Common myeloid progenitor, CD34-positive (primary cell): ENCODE results near the gene CRIP2. TPM values are rescaled to one million over a fixed set of nuclear protein-coding genes. Genes with fewer than 3 reads are reported as not detected.

Experiments used
- CTCF ChIA-PET: fragments of 350-600 bp; sonication (Branson Sonifier 250); formaldehyde crosslinking; loops from one replicate; lab custom pipeline; 2021; ENCODE audit warnings: antibody characterized with exemption; lab: Charles Lee
- POLR2A ChIA-PET: fragments of 350-600 bp; sonication (Branson Sonifier 250); formaldehyde crosslinking; loops from one replicate; lab custom pipeline; 2021; ENCODE audit warnings: antibody characterized with exemption; lab: Charles Lee
- DNase-seq, 3 donors: peaks; one replicate each; pipeline versions ENCODE4 v3.0.0 to v3.0.0-alpha.2; 2013
- H3K27ac ChIP-seq, 2 experiments: 1 replicate in 1 of 2; 2 replicates in 1 of 2; pipeline ENCODE4 v1.7.0; 2013; ENCODE audit warnings: inconsistent platforms in 2 of 2, low read length in 2 of 2, mild to moderate bottlenecking in 2 of 2, low read depth in 1 of 2, moderate library complexity in 1 of 2; ENCODE audit not compliant: severe bottlenecking in 2 of 2, insufficient read depth in 1 of 2, poor library complexity in 1 of 2
- H3K27me3 ChIP-seq, 5 experiments: replicated peaks in 2 of 5; 1 replicate in 3 of 5; 2 replicates in 2 of 5; pipeline versions ENCODE4 v1.6.1 to v1.7.0; 2013; ENCODE audit warnings: low read length in 4 of 5, mild to moderate bottlenecking in 2 of 5, moderate library complexity in 2 of 5, inconsistent platforms in 1 of 5; ENCODE audit not compliant: insufficient read depth in 5 of 5, control insufficient read depth in 4 of 5
- H3K36me3 ChIP-seq, 4 experiments: 1 replicate in 2 of 4; 2 replicates in 2 of 4; pipeline versions ENCODE4 v1.6.1 to v1.7.0; 2013; ENCODE audit warnings: low read length in 3 of 4, control low read depth in 1 of 4, mild to moderate bottlenecking in 1 of 4; ENCODE audit not compliant: control insufficient read depth in 4 of 4, insufficient read depth in 4 of 4
- H3K4me1 ChIP-seq, 4 experiments: 1 replicate in 3 of 4; 2 replicates in 1 of 4; pipeline versions ENCODE4 v1.6.1 to v1.7.1; 2013; ENCODE audit warnings: low read length in 3 of 4, mild to moderate bottlenecking in 3 of 4, control low read depth in 1 of 4, inconsistent platforms in 1 of 4, moderate library complexity in 1 of 4; ENCODE audit not compliant: control insufficient read depth in 4 of 4, insufficient read depth in 4 of 4; ENCODE audit errors: control extremely low read depth in 1 of 4
- H3K4me3 ChIP-seq, 7 experiments: 1 replicate in 4 of 7; 2 replicates in 3 of 7; pipeline versions ENCODE4 v1.5.1 to v1.7.0; 2013; ENCODE audit warnings: mild to moderate bottlenecking in 7 of 7, low read length in 6 of 7, moderate library complexity in 6 of 7, inconsistent platforms in 2 of 7, low read depth in 2 of 7, control low read depth in 1 of 7; ENCODE audit not compliant: insufficient read depth in 4 of 7, control insufficient read depth in 1 of 7; ENCODE audit errors: extremely low read depth in 1 of 7
- H3K9me3 ChIP-seq, 5 experiments: 1 replicate in 4 of 5; 2 replicates in 1 of 5; pipeline versions ENCODE4 v1.6.1 to v1.7.1; 2013; ENCODE audit warnings: low read length in 4 of 5, mild to moderate bottlenecking in 2 of 5, inconsistent platforms in 1 of 5, low read depth in 1 of 5, moderate library complexity in 1 of 5; ENCODE audit not compliant: control insufficient read depth in 4 of 5, insufficient read depth in 2 of 5; ENCODE audit errors: control extremely low read depth in 1 of 5
- WGBS: methylation state at CpG from one replicate; pipeline ENCODE4 v1.1.5; 2013; ENCODE audit not compliant: insufficient coverage; 5-methylcytosine and 5-hydroxymethylcytosine counted together
- polyA plus RNA-seq: library from polyadenylated mRNA; unstranded; fragments of 120-200 nt; gene quantifications from one replicate; pipeline ENCODE4 v1.2.1, GENCODE V29; 2013

The CRIP2 gene
- 24.6 TPM for polyA plus RNA-seq

DNA sequence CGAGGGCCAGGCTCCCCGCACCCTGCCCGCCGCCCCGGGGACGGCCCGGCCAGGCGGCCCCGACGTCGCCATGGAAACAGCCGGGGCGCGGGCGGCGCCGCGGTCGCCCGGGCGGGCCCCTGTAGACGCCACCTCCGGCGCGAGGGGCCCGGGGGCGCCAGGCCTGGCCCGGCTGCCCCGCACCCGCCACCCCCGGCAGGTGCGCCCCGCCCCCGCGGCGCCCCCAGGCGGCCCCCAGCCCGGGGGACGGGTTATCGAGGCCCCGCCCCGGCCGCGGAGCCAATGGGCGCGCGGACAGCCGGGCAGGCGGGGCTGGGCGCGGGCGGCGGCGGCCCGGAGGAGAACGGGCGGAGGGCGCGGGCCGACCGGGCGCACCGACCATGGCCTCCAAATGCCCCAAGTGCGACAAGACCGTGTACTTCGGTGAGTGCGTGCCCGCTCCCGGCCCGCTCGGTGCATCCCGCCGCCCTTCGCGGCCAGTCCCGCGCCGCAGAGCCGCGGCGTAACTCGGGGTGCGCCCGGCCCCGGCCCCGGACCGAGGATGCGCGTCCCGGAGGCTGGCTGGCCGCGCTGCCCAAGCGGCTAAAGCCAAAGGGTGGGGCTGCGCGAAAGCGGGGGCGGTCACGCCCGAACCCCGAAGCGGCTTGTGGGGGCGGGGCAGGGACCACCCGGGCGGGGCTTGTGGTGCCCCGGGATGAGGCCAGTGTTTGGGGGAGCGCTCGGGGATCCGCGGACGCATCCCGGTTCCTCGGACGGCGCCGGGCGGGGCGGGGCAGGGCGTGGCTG is at the start of gene CRIP2:
CRIP2 (plus strand) TSS at position 339 of the 786 bp plus-strand sequence; CDS start at position 381, 42 bp downstream.
- H3K4me3 ChIP-seq, result peak within 1 kb of the TSS; percentile 35 to 78 (median 60)
- H3K4me1 ChIP-seq, result peaks cover 0 to 57% (median 36%) of the 10 kb centered on the region in 4 experiments
- H3K36me3 ChIP-seq, result peaks cover 0 to 14% (median 8%) of the 10 kb centered on the region in 4 experiments
- H3K9me3 ChIP-seq, result no peaks in the 10 kb centered on the region
- peak in 2 of 3 donors; percentile 54 to 73 for DNase-seq
- peaks cover 0 to 55% (median 17%) of the 10 kb centered on the region in 5 experiments for H3K27me3 ChIP-seq
- ChIA-PET CTCF (interaction anchor here (1.5 to 7.6 kb wide), 2 partner anchors 9 to 15 kb away, joined by 11 to 77 read pairs; partner anchors contain the start of gene CRIP1), POLR2A (interaction anchor here (0.7 kb wide), 1 partner anchor 10 kb away, joined by 3 read pairs; no protein-coding TSS in a partner anchor)
- whole genome bisulfite sequencing, result under 1% methylated on average over 75 of the region's 118 CpGs
- H3K27ac ChIP-seq, result peak within 1 kb of the TSS in 1 of 2 experiments; percentile 43

- WGBS, result 98% methylated on average over 12 of the region's 12 CpGs
- CTCF ChIA-PET, result interaction anchor here (1.3 kb wide), 1 partner anchor 23 kb away, joined by 4 read pairs; no protein-coding TSS in a partner anchor
Measured at GRCh38 chr14:105424861-105425260, 49.8 kb upstream of the CRIP2 start.

DNA sequence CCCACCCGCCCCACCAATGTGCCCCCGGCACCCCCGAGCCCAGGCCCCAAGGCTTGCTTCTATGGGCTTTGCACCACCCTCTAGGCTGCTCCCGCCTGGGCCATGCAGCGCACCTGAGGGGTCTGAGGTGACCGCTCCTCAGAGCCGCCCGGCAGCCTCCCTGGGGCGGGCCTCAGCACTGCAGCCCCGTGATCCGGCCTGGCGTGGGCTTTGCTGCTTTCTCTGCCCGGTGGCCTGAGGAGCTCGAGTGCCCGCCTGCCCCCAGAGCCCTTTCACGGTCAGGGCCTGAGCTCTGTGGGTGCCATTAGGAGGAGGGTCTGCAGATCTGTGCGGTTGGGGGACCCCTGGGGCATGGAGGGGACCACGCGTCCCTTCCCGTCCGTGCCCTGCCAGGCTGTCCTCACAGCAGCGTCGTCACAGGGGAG is 48.8 kb upstream of the CRIP2 start:
- H3K4me1 ChIP-seq, result peaks cover 0 to 23% (median 21%) of the 10 kb centered on the region in 4 experiments
- POLR2A ChIA-PET, result no interaction called here

More at GRCh38 chr14:105424861-105425260, 49.8 kb upstream of the CRIP2 start:
- POLR2A ChIA-PET, result no interaction called here
- DNase-seq, result no peak
- Histone ChIP-seq H3K27ac (no peak overlapping the region), H3K36me3 (peaks cover 0 to 51% (median 19%) of the 10 kb centered on the region in 4 experiments), H3K4me3 (no peak overlapping the region), H3K9me3 (peaks cover 0 to 5% (median 0%) of the 10 kb centered on the region in 5 experiments), H3K27me3 (no peaks in the 10 kb centered on the region), H3K4me1 (peaks cover 0 to 29% (median 27%) of the 10 kb centered on the region in 4 experiments)

GRCh38 chr14:105426416-105427130 is 48.0 kb upstream of the CRIP2 start:
- Histone ChIP-seq H3K27me3 (no peaks in the 10 kb centered on the region), H3K4me3 (no peak overlapping the region), H3K4me1 (peaks cover 0 to 16% (median 14%) of the 10 kb centered on the region in 4 experiments), H3K9me3 (peaks cover 0 to 5% (median 0%) of the 10 kb centered on the region in 5 experiments), H3K36me3 (peaks cover 0 to 64% (median 33%) of the 10 kb centered on the region in 4 experiments), H3K27ac (no peak overlapping the region)
- CTCF ChIA-PET, result interaction anchor here (1.0 kb wide), 1 partner anchor 37 kb away, joined by 3 read pairs; no protein-coding TSS in a partner anchor
- no peak for DNase-seq
- POLR2A ChIA-PET, result no interaction called here
- WGBS, result 99% methylated on average over 17 of the region's 21 CpGs

More for the DNA sequence above, 48.8 kb upstream of the CRIP2 start:
- Histone ChIP-seq H3K27me3 (no peaks in the 10 kb centered on the region), H3K4me3 (no peak overlapping the region), H3K9me3 (peaks cover 0 to 5% (median 0%) of the 10 kb centered on the region in 5 experiments), H3K36me3 (peaks cover 0 to 61% (median 28%) of the 10 kb centered on the region in 4 experiments), H3K27ac (no peak overlapping the region)
- 98% methylated on average over 19 of the region's 23 CpGs for WGBS
- no peak for DNase-seq
- CTCF ChIA-PET, result no interaction called here

- DNase-seq, result no peak
- WGBS, result 100% methylated on average over 9 of the region's 10 CpGs
- peaks cover 0 to 7% (median 5%) of the 10 kb centered on the region in 4 experiments for H3K4me1 ChIP-seq
- ChIA-PET CTCF (interaction anchor here (0.7 to 1.4 kb wide), 4 partner anchors 10 to 63 kb away, joined by 3 to 4 read pairs (median 3); no protein-coding TSS in a partner anchor), POLR2A (interaction anchor here (0.6 kb wide), 3 partner anchors 16 to 57 kb away, joined by 3 to 6 read pairs (median 3); no protein-coding TSS in a partner anchor)
- no peaks in the 10 kb centered on the region for H3K27me3 ChIP-seq
- H3K4me3 ChIP-seq, result no peak overlapping the region
- H3K9me3 ChIP-seq, result peaks cover 0 to 5% (median 0%) of the 10 kb centered on the region in 5 experiments
- H3K36me3 ChIP-seq, result peaks cover 0 to 61% (median 34%) of the 10 kb centered on the region in 4 experiments
- no peak overlapping the region for H3K27ac ChIP-seq
Measured at GRCh38 chr14:105427412-105427811, 47.2 kb upstream of the CRIP2 start.

DNA sequence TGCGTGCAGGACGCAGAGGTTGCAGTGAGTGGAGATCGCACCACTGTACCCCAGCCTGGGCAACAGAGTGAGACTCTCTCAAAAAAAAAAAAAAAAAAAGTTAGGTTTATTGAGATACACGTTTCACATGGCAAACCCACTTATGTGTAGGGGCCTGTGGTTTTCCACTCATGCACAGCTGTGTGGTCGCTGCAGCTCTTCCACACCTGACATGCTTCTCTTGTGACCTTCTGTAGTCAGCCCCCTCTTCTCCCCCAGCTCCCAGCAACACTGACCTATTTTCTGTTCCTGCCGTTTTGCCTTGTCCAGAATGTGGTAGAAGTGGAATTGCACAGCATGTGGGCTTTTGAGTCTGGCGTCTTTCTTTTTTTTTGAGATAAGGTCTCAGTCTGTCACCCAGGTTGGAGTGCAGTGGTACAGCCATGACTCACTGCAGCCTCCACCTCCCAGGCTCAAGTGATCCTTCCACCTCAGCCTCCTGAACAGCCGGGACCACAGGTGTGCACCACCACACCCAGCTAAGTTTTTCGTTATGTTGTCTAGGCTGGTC is 46.6 kb upstream of the CRIP2 start:
- Histone ChIP-seq H3K27ac (no peak overlapping the region), H3K4me3 (no peak overlapping the region), H3K36me3 (peaks cover 0 to 65% (median 34%) of the 10 kb centered on the region in 4 experiments), H3K4me1 (peaks cover 0 to 1% (median 0%) of the 10 kb centered on the region in 4 experiments), H3K27me3 (no peaks in the 10 kb centered on the region), H3K9me3 (peaks cover 0 to 5% (median 0%) of the 10 kb centered on the region in 5 experiments)
- DNase-seq, result no peak
- CTCF ChIA-PET, result interaction anchor here (0.7 to 1.4 kb wide), 5 partner anchors 10 to 62 kb away, joined by 3 to 4 read pairs (median 3); no protein-coding TSS in a partner anchor
- POLR2A ChIA-PET, result interaction anchor here (0.6 kb wide), 3 partner anchors 17 to 57 kb away, joined by 3 to 6 read pairs (median 3); no protein-coding TSS in a partner anchor
- 94% methylated on average over 5 of the region's 9 CpGs for WGBS
